K562 (cell line): ENCODE results near the gene BOC.

Experiments
- CHD2 ChIP-seq: IDR thresholded peaks from 2 replicates; pipeline ENCODE4 v1.6.1; 2011; ENCODE audit warnings: low read depth, low read length
- CTCF ChIP-seq, 3 experiments: IDR thresholded peaks in 2 of 3; conservative IDR thresholded peaks in 1 of 3; 2 replicates each; pipeline ENCODE4 v1.5.1; 2011 to 2012; ENCODE audit warnings: low read length in 3 of 3, mild to moderate bottlenecking in 3 of 3, control low read depth in 2 of 3, improper control_type of control experiment in 1 of 3, inconsistent platforms in 1 of 3, low read depth in 1 of 3, mixed read lengths in 1 of 3, moderate library complexity in 1 of 3; ENCODE audit not compliant: insufficient read depth in 2 of 3
- MEIS2 ChIP-seq: fragments of 450-650 bp; IDR thresholded peaks from 2 replicates; pipeline ENCODE4 v1.6.1; 2014; ENCODE audit warnings: mild to moderate bottlenecking; ENCODE audit not compliant: partially characterized antibody
- SMAD2 ChIP-seq: fragments of 150-350 bp; IDR thresholded peaks from 2 replicates; pipeline ENCODE4 v1.6.1; 2014; ENCODE audit warnings: low read depth, mild to moderate bottlenecking, low read length
- YY1 ChIP-seq, 3 experiments: IDR thresholded peaks; 2 replicates each; pipeline ENCODE4 v1.6.1; 2011; ENCODE audit warnings: low read length in 2 of 3, mild to moderate bottlenecking in 2 of 3, moderate library complexity in 2 of 3, borderline replicate concordance in 1 of 3, control low read depth in 1 of 3, low read depth in 1 of 3; ENCODE audit not compliant: insufficient read depth in 3 of 3, insufficient replicate concordance in 2 of 3, control insufficient read depth in 1 of 3, insufficient read length in 1 of 3; ENCODE audit errors: extremely low read depth in 1 of 3
- ZFX ChIP-seq: sonication (generic); formaldehyde crosslinking; IDR thresholded peaks from 2 replicates; pipeline ENCODE4 v1.8.0; 2022; ENCODE audit warnings: mild to moderate bottlenecking, missing genetic modification reagents, moderate library complexity

- TF ChIP-seq SMAD2 (no peak), ZFX (CRISPR knock-in tag) (no peak), YY1 (IDR thresholded peaks at IDR 0.05; ENCODE audit: borderline replicate concordance in 1 of 3, control insufficient read depth in 1 of 3, extremely low read depth in 1 of 3, insufficient read depth in 3 of 3, insufficient read length in 1 of 3, insufficient replicate concordance in 2 of 3, low read depth in 1 of 3, low read length in 2 of 3) (no peak), CHD2 (no peak), CTCF (IDR thresholded peaks at IDR 0.05 in 2 of 3, conservative IDR thresholded peaks at IDR 0.05 in 1 of 3; ENCODE audit: insufficient read depth in 2 of 3, low read depth in 1 of 3, low read length in 3 of 3) (no peak), MEIS2 (no peak)
Observed at GRCh38 chr3:113179235-113179824, 32.0 kb upstream of the BOC start.
